T-helper 17 cell (primary cell): ENCODE data around the gene SUFU. TPM values are rescaled to one million over a fixed set of nuclear protein-coding genes. Genes with fewer than 3 reads are reported as not detected.

Experiments used
- ATAC-seq: fragments of 150-1000 bp; cut with Tn5 transposase; 2 replicates; pipeline ENCODE4 v1.10.0; 2021; ENCODE audit warnings: mild to moderate bottlenecking, moderate library complexity
- DNase-seq, 3 donors: peaks; one replicate each; pipeline versions ENCODE4 v3.0.0 to v3.0.0-alpha.2; 2020 to 2021
- H3K9me3 ChIP-seq: one replicate; pipeline ENCODE4 v1.7.0; 2013; ENCODE audit warnings: low read length, mild to moderate bottlenecking; ENCODE audit not compliant: control insufficient read depth, poor library complexity, severe bottlenecking
- H3K27ac Mint-ChIP-seq: one replicate; pipeline ENCODE4 v1.8.0; 2022; ENCODE audit warnings: mild to moderate bottlenecking, moderate library complexity, mixed read lengths
- H3K27me3 Mint-ChIP-seq: one replicate; pipeline ENCODE4 v1.8.0; 2022; ENCODE audit warnings: mixed read lengths
- H3K36me3 Mint-ChIP-seq: one replicate; pipeline ENCODE4 v1.8.0; 2022; ENCODE audit warnings: low read depth, mixed read lengths
- H3K4me1 Mint-ChIP-seq: one replicate; pipeline ENCODE4 v1.8.0; 2022; ENCODE audit warnings: mild to moderate bottlenecking, mixed read lengths
- H3K4me3 Mint-ChIP-seq: one replicate; pipeline ENCODE4 v1.8.0; 2022; ENCODE audit warnings: mild to moderate bottlenecking, moderate library complexity, mixed read lengths
- total RNA-seq, 4 donors: library from RNA in 2 of 4; stranded (reverse) in 2 of 4; gene quantifications; one replicate each; pipeline ENCODE4 v1.2.3 and lab custom pipeline; 2022 to 2026

SUFU gene
- total RNA-seq, 2 donors from 2014 or later, result 14.4 to 16.4 TPM

DNA sequence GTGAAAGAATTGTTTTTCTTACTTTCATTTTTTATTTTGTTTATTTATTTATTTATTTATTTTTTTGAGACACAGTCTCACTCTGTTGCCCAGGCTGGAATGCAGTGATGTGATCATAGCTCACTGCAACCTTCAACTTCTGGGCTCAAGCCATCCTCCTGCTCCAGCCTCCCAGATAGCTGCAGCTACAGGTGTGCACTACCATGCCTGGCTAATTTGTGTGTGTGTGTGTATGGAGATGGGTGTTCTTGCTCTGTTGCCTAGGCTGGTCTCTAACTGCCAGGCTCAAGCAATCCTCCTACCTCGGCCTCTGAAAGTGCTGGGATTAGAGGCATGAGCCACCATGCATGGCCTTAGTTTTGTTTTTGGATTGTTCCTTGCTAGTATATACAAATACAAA lies 85.1 kb downstream of the SUFU start:
- no peak overlapping the region for H3K27ac Mint-ChIP-seq
- no peak for ATAC-seq
- DNase-seq, result no peak
- H3K36me3 Mint-ChIP-seq, result no peaks in the 10 kb centered on the region
- no peaks in the 10 kb centered on the region for H3K4me1 Mint-ChIP-seq
- no peak overlapping the region for H3K4me3 Mint-ChIP-seq
- no peaks in the 10 kb centered on the region for H3K27me3 Mint-ChIP-seq
- H3K9me3 ChIP-seq, result no peaks in the 10 kb centered on the region

DNA sequence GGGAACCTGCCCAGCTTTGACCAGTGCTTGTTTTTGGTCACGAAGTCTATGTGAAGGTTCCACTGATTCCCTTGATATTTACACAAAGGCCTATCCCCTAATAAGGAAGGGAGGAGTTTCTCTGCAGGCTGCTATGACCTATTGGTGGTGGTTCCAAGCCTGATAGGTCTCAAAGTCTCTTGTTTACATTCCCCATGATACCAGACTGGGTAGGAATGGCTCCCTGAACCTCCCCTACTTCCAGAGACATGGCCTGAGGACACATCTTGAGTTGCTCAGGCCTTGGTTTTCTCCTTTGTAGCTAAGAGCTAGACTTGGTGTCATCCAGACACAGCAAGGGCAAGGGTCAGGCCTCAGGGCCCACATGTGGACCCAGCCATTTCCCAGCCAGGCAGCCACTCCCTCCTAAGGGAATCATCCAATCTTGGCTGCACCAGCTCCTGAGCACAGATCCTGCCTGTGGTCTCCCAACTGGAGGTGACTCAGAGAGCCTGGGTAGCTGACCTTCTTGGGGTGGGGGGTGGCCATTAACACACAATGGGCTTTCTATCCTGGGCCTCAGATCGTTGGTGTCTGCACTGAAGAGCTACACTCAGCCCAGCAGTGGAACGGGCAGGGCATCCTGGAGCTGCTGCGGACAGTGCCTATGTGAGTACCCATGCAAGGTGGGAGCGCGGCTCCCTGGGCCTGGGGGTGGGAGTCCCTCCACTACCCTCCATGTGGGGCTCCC lies 89.5 kb downstream of the SUFU start:
- Mint-ChIP-seq H3K36me3 (no peaks in the 10 kb centered on the region), H3K4me1 (no peaks in the 10 kb centered on the region), H3K4me3 (no peak overlapping the region), H3K27ac (no peak overlapping the region), H3K27me3 (no peaks in the 10 kb centered on the region)
- no peaks in the 10 kb centered on the region for H3K9me3 ChIP-seq
- DNase-seq (no peak), ATAC-seq (no peak)

DNA sequence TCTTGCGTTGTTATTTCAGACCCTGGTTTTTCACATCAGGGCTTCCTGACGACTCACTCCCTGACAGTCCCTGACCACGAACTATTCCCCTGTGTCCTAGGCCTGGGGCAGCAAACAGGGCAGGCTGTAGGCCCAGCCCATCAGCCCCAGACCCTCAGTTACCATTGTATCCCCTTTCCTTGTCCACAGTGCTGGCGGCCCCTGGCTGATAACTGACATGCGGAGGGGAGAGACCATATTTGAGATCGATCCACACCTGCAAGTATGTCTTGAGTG lies 90.0 kb downstream of the SUFU start:
- DNase-seq (no peak), ATAC-seq (no peak)
- no peaks in the 10 kb centered on the region for H3K9me3 ChIP-seq
- Mint-ChIP-seq H3K4me1 (no peaks in the 10 kb centered on the region), H3K27me3 (no peaks in the 10 kb centered on the region), H3K36me3 (no peaks in the 10 kb centered on the region), H3K27ac (no peak overlapping the region), H3K4me3 (no peak overlapping the region)

DNA sequence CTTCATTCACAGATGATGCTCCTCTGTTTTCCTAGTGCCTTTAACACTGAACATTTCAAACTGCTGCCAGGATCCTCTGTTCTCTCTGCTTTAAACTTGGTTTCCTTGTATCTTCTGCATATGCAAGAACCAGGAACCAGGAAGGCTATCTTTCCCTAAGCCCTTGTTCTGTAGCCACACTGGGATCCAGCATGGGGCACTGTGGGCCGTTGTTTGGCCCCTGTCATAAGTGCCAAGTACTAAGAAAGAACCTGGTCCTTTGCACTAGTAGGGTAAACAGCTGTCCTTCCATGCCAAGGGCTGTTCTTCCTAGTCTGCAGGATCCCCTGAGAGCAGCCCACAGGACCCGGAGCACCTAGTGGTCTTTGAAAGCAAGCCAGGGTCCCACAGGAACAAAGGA lies 91.5 kb downstream of the SUFU start:
- no peaks in the 10 kb centered on the region for H3K36me3 Mint-ChIP-seq
- no peak for DNase-seq
- peaks cover under 1% of the 10 kb centered on the region for H3K4me1 Mint-ChIP-seq
- no peak for ATAC-seq
- H3K27ac Mint-ChIP-seq, result no peak overlapping the region
- H3K4me3 Mint-ChIP-seq, result no peak overlapping the region
- H3K9me3 ChIP-seq, result no peaks in the 10 kb centered on the region
- no peaks in the 10 kb centered on the region for H3K27me3 Mint-ChIP-seq

DNA sequence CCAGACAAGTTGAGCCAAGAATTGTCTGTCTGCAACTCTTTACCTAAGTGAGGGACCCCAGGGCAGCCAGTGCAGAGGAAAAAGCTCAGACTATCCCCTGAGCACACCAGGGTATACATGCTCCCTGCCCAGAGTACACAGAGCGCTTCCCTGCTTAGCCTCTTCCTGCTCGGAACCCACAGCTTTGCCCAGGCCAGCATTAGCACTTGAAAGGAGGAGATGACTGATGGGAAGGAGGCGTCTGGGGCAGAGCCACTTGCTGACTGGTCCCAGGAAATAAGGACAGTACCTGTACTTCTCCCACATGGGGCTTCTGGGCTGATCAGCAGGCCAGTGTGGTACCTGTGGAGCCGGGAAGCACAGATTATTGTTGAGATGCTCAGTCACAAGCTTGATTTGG lies 92.1 kb downstream of the SUFU start:
- Mint-ChIP-seq H3K36me3 (no peaks in the 10 kb centered on the region), H3K4me1 (peaks cover 2% of the 10 kb centered on the region), H3K4me3 (no peak overlapping the region), H3K27ac (peak overlapping the region; percentile 8), H3K27me3 (no peaks in the 10 kb centered on the region)
- no peak for DNase-seq
- H3K9me3 ChIP-seq, result no peaks in the 10 kb centered on the region
- no peak for ATAC-seq

DNA sequence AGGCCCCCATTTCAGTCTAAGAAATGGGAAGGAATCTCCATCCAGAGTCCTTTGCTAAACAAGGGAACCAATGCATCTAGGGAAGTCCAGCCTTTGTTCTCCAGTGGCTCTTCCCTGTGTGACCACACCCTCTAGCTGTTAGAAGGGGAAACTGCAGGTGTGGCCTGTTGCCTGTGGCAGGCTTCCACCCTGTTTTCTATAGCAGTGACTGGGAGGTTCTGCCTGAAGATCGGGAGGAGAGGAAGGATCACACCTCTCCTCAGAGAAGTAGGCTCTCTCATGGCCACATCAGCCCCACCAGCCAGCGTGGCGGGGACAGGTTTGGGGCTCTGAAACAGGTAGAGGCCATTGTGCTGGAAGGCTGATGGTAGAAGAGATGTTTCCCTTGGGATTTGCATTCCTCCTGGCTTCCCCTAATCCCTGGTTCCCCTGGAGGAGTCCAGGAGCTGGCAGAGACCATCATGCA lies 92.8 kb downstream of the SUFU start:
- Mint-ChIP-seq H3K27ac (peak overlapping the region; percentile 24), H3K4me1 (peaks cover 2% of the 10 kb centered on the region), H3K36me3 (no peaks in the 10 kb centered on the region), H3K4me3 (no peak overlapping the region), H3K27me3 (no peaks in the 10 kb centered on the region)
- H3K9me3 ChIP-seq, result no peaks in the 10 kb centered on the region
- DNase-seq (no peak), ATAC-seq (peak; percentile 59)

DNA sequence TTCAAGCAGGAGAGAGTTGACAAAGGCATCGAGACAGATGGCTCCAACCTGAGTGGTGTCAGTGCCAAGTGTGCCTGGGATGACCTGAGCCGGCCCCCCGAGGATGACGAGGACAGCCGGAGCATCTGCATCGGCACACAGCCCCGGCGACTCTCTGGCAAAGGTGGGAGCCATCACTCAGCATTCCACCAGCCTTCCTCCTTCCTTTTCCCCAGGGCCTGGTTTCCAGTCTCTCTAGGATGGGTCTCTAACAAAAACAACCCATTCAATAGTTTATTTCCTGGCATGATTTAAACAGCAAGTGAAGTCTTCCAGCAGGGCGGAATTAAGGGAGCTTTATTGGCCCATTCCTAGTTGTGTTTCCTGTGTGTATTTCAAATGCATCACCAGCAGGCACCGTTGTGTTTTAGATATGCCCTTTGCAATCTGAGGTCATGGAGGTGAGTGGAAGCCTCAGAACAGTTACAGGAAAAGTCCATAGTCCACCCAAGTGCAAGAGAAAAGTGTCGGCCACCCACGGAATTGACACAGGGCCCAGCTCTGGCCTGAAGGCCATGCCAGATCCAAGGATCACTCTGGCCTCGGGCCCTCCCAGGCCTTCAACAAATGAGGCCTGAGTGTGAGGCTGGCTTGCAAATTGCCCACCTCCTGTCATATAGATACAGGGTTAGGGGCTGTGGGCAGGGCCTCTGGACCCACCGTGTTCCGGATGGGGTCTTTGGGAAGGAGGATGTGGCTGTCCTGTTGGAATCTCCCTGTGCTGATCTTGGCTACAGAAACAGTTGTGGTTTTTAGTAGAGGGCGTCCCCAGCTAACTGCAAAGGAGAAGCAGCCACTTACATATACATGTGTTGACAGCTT lies 93.6 kb downstream of the SUFU start:
- Mint-ChIP-seq H3K36me3 (no peaks in the 10 kb centered on the region), H3K4me1 (peaks cover 2% of the 10 kb centered on the region), H3K4me3 (no peak overlapping the region), H3K27me3 (no peaks in the 10 kb centered on the region), H3K27ac (peak overlapping the region; percentile 24)
- DNase-seq (no peak), ATAC-seq (no peak)
- H3K9me3 ChIP-seq, result no peaks in the 10 kb centered on the region

DNA sequence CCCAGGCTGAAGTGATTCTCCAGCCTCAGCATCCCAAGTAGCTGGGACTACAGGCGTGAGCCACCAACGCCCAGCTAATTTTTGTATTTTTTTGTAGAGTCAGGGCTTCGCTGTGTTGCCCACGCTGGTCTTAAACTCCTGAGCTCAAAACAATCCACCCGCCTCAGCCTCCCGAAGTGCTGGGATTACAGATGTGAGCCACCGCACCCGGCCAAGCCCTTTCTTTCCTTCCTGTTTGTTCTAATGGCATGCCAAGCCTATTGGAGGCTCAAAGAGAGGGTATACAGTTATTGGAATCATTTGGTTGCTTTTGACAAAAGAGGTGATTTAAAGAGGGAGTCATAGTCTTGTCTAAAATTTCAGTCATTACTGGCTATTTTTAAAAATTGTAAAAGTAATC lies 94.5 kb downstream of the SUFU start:
- ATAC-seq (no peak), DNase-seq (no peak)
- H3K27ac Mint-ChIP-seq, result peak overlapping the region; percentile 49
- no peaks in the 10 kb centered on the region for H3K36me3 Mint-ChIP-seq
- H3K9me3 ChIP-seq, result no peaks in the 10 kb centered on the region
- H3K27me3 Mint-ChIP-seq, result no peaks in the 10 kb centered on the region
- H3K4me3 Mint-ChIP-seq, result no peak overlapping the region
- peaks cover 2% of the 10 kb centered on the region for H3K4me1 Mint-ChIP-seq

DNA sequence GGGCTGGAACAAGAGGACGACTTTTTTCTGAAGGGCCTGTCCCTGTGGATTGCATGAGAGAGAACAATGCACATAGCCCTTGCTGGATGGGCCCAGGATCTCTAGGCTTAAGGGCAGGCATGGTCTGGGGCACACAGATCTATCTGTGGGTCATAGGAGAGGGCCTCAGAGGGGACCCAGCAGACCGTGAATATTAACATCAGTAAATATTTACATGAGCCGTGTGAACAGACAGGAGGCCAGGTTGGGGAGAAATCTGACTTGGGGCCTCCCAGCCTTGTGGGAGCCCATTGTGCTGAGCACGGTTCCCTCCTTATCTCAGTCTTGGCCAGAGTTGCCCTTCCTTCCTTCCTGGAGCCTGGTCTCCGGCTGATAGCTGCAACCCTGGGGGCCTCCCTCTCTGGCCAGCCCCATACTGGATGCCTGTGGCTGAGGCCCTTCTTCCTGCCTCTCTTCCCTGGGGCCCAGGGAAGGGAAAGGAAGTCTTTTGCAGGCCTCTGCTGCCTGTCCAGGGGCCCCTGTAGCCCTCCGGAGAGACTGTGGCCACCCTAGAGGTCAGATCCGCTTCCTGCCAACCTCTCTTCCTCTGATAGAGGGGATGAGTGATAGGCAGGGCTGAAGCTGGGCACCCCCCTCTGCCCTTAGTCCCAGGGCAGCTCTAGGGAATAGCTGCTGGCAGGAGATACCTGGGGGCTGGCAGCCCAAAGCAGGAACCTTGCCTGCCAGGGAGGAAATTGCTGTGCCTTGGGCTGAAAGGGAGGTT lies 96.0 kb downstream of the SUFU start:
- Mint-ChIP-seq H3K4me1 (peaks cover 2% of the 10 kb centered on the region), H3K36me3 (peaks cover 3% of the 10 kb centered on the region), H3K4me3 (no peak overlapping the region), H3K27ac (no peak overlapping the region), H3K27me3 (no peaks in the 10 kb centered on the region)
- ATAC-seq, result no peak
- DNase-seq, result no peak
- no peaks in the 10 kb centered on the region for H3K9me3 ChIP-seq

DNA sequence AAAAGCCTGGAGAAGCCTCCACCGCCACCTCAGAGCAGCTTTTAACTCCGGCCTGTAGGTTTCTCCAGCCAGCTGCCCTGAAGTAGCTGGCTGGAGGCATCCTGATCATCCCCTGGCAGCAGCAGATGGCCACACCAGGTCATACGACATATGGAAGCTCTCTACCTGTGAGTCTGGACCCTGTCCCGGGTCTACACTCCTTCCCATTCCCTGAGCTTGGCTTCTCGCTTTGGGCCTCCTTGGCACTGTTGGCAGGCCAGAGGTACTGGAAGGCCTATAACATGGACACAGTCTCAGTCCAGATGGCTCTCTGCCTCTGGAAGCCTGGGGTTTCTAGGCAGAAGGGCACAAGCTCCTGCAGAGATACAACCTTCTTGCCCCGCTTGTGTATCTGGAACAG lies 97.0 kb downstream of the SUFU start:
- no peak for ATAC-seq
- H3K27ac Mint-ChIP-seq, result no peak overlapping the region
- no peaks in the 10 kb centered on the region for H3K27me3 Mint-ChIP-seq
- no peak for DNase-seq
- peaks cover 3% of the 10 kb centered on the region for H3K36me3 Mint-ChIP-seq
- H3K4me1 Mint-ChIP-seq, result peaks cover 2% of the 10 kb centered on the region
- H3K9me3 ChIP-seq, result no peaks in the 10 kb centered on the region
- no peak overlapping the region for H3K4me3 Mint-ChIP-seq

DNA sequence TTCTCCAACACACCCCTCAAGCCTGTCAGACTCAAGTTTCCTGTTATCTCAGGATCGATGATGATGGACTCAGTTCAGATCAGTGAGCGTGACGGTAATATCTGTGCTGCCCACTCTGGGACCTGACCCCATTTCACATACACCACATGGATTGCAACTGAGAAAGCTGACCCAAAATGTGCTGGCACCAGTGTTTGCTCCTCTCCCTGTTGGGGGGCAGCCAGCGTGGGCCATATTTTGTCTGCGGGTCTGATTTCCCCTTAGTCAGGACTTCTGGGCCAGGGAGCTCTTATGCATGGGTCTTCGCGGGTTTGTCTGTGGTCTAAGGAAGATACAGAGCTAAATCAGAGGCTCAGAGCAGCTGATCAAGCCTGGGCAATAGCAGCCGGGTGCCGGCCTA lies 97.9 kb downstream of the SUFU start:
- H3K27ac Mint-ChIP-seq, result no peak overlapping the region
- no peaks in the 10 kb centered on the region for H3K9me3 ChIP-seq
- DNase-seq, result no peak
- no peaks in the 10 kb centered on the region for H3K27me3 Mint-ChIP-seq
- no peak for ATAC-seq
- H3K36me3 Mint-ChIP-seq, result peaks cover 3% of the 10 kb centered on the region
- no peak overlapping the region for H3K4me3 Mint-ChIP-seq
- H3K4me1 Mint-ChIP-seq, result peaks cover 2% of the 10 kb centered on the region

DNA sequence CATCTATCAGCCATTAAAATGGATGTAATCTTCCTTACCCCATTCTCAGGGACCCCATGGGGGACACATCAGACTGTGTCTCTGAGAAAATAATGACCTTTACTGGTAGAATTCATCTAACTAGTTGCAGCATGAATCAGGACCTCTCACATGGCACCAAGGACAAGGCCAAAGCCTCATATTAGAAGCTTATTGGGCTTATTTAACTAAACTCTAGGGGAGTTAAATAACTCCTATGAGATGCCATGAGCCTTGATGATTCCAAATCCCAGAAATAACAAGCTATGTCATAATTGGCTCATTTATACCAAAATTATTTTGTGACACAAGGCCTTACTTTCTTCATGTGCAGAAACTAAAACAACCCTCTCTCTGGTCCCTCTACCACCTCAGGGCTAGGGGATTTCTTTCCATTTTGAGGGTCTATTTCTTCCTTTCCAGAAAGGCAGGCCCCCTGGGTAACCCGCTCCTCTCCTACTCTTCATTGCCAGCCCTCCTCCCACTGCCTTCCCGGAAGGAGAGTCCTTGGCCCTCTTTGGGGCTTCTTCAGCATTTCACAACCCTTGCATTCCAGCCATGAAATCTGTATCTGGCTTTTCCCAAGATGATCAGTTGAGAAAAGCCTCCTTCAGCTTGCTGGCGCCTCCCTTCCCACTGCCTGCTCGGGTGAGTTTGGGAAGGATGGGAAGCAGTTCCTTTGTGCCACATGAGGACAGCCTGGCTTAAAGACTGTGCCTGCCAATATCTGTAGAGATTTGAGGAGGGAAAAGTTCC lies 98.7 kb downstream of the SUFU start:
- H3K27me3 Mint-ChIP-seq, result no peaks in the 10 kb centered on the region
- H3K27ac Mint-ChIP-seq, result no peak overlapping the region
- no peak for ATAC-seq
- no peak for DNase-seq
- peaks cover 2% of the 10 kb centered on the region for H3K4me1 Mint-ChIP-seq
- H3K4me3 Mint-ChIP-seq, result no peak overlapping the region
- H3K36me3 Mint-ChIP-seq, result peaks cover 3% of the 10 kb centered on the region
- H3K9me3 ChIP-seq, result no peaks in the 10 kb centered on the region

DNA sequence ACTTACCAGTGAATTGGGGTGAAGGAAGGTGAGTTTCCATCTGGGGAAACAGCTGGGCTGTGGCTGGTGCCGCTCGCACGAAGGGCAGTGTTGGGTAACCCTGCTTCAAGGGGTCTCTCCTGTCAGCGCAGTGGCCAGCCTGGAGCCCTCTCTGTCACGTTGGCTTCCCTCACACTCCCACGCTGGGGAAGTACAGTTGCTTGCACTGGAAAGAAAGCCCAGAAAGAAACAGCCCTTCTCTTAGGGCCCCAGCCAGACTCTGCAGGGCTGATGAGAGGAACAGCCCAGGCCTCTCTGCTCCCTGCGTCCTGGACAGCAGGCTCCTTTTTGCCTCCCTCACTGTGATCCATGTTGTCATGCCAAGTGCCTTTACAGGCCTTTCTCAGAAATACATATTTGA lies 100.2 kb downstream of the SUFU start:
- ATAC-seq (no peak), DNase-seq (no peak)
- no peaks in the 10 kb centered on the region for H3K9me3 ChIP-seq
- no peaks in the 10 kb centered on the region for H3K27me3 Mint-ChIP-seq
- H3K36me3 Mint-ChIP-seq, result peaks cover 3% of the 10 kb centered on the region
- peaks cover 6% of the 10 kb centered on the region for H3K4me1 Mint-ChIP-seq
- no peak overlapping the region for H3K4me3 Mint-ChIP-seq
- no peak overlapping the region for H3K27ac Mint-ChIP-seq
